ENCODE results near the gene XXYLT1. TPM values are rescaled to one million over a fixed set of nuclear protein-coding genes. Genes with fewer than 3 reads are reported as not detected.

XXYLT1 gene
- total RNA-seq, 1 experiment from 2014 or later = 53.9 TPM

DNA sequence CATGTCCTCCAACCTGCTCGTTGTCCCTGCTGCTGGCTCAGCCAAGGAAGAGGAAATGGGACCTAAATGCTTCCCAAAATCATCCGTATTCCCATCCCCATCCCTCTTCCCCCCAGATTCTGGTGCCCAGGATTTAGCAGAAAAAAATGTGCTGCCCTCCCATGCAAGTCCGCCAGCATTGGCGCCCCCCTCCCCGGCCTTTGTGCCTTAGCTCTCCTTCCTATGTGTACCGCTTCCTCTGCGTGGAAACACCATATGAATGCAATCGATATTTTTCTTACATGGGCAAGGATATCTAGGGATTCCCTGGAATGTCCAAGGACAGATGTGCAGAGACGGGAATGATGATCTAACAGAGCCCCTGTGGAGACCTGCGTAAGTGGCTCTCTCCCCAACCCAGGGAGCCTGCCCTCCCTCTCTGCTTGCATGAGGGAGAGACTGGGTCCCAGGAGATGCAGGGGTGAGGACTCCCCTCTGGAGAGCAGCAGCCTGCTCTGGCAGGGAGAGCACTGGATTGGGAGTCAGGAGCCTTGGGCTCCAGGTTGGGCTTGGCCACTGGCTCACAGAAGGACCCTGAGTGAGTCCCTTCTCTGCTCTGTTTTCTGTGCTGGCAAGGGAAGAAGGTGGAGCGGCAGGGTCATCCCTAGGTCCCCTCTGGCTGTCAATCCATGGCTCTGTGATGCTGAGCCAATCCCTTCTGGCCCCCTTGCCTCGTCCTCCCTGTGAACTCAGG lies 227.2 kb downstream of the XXYLT1 start:
- BruUV-seq (replicated peaks) = no TSS peak
- ChIA-PET CTCF (no interaction called here), POLR2A (ENCODE audit: low non-redundant PET) (no interaction called here)
- DNase-seq (ENCODE audit: low spot score) = no peak
- intact Hi-C loops (cut with micrococcal nuclease; ENCODE audit: unreplicated experiment) = no loop called here
- TF ChIP-seq, protein P1, sequence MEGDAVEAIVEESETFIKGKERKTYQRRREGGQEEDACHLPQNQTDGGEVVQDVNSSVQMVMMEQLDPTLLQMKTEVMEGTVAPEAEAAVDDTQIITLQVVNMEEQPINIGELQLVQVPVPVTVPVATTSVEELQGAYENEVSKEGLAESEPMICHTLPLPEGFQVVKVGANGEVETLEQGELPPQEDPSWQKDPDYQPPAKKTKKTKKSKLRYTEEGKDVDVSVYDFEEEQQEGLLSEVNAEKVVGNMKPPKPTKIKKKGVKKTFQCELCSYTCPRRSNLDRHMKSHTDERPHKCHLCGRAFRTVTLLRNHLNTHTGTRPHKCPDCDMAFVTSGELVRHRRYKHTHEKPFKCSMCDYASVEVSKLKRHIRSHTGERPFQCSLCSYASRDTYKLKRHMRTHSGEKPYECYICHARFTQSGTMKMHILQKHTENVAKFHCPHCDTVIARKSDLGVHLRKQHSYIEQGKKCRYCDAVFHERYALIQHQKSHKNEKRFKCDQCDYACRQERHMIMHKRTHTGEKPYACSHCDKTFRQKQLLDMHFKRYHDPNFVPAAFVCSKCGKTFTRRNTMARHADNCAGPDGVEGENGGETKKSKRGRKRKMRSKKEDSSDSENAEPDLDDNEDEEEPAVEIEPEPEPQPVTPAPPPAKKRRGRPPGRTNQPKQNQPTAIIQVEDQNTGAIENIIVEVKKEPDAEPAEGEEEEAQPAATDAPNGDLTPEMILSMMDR (conservative IDR thresholded peaks at IDR 0.05; ENCODE audit: low read depth, low read length) = no peak
- no peak for TF ChIP-seq EZH2 (IDR thresholded peaks at IDR 0.05; ENCODE audit: borderline replicate concordance, low read depth, low read length, poor library complexity, severe bottlenecking)
- no peaks in the 10 kb centered on the region for H3K36me3 ChIP-seq (ENCODE audit: insufficient read depth, low read length, poor library complexity, severe bottlenecking)
- no peaks in the 10 kb centered on the region for H3K4me1 ChIP-seq (ENCODE audit: insufficient read depth, low read length, poor library complexity, severe bottlenecking)
- H3K4me3 ChIP-seq (ENCODE audit: low read depth, low read length, poor library complexity, severe bottlenecking) = no peak overlapping the region
- no peak overlapping the region for H3K27ac ChIP-seq (ENCODE audit: low read depth, low read length, poor library complexity, severe bottlenecking)
- no peaks in the 10 kb centered on the region for H3K27me3 ChIP-seq (replicated peaks; ENCODE audit: insufficient read depth, low read depth, low read length, poor library complexity)
- no peaks in the 10 kb centered on the region for H3K9me3 ChIP-seq (ENCODE audit: low read depth, low read length, poor library complexity, severe bottlenecking)

DNA sequence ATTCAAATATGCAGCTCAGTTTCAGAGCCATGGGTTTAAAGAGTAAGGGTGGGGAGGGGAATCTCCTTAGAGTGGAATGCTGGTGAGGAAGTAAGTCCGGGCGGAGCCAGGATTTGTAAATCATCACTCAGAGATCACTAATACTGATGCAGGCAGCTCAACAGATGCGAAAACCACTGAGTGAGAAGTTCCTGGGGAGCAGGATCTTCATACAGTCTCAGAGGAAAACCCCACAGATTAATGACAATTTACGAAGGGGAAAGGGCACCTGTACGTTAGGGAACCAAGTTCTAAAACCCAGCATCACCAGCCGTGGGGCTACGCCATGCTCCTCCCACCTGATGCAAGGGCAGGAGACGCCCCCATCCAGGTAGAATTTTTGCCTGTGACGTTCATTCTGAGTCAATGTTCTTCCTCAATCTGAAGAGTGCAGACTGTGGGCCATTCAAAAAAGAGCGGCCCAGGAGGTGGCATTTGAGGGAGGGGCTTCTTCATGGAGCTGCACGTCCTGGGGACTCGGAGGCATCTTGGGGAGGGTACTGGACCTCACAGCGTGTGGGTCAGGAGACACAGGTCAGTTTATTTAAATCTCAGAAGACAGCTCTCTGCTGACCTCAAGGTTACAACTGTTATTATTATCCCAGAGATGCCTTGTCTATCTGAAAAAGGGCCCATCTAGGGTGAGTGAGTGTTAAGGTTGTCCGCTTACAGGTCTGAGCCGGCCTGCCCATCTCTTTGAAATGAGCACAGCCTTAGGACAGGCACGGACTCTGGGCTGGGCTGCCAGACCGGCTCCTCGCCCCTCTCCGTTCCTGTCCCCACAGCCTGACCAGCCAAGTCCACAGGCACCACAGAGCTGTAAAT lies 228.0 kb downstream of the XXYLT1 start:
- no peak overlapping the region for H3K27ac ChIP-seq (ENCODE audit: low read depth, low read length, poor library complexity, severe bottlenecking)
- CTCF ChIA-PET = no interaction called here
- DNase-seq (ENCODE audit: low spot score) = no peak

DNA sequence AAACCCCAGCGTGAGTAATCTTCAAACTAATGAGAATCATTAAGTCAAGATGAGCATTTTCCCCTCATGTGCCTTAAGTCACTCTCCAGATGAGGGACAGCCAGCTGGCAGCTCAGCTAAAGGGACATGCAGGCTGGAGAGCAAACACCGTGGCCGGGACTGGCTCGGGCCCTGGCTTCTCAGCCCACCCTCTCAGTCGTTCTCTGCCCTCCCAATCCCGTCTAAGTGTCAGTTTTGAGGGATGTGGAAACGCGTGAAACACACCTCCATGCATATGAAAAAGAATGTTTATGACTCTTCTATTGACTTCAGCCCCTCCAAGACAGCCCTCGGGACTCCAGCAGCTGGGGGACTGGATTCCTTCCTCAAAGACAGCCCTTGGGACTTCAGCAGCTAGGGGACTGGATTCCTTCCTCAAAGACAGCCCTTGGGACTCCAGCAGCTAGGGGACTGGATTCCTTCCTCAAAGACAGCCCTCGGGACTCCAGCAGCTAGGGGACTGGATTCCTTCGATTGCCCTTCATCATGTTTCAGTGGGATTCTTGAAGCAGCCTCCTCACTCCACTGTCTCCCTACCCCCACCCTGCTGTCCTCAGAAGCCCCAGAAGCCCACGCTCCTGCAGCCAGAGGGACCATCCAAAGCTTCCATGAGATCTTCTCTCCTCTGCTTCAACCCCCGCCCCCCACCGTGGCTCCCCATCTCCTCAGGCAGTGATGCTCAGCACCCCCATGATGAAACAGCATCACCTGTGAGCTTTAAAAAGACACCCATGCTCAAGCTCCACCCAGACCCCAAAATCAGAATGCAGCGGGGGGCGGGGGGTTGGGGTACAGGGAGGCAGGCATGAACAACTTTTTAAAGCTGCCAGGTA lies 228.9 kb downstream of the XXYLT1 start:
- H3K27ac ChIP-seq (ENCODE audit: low read depth, low read length, poor library complexity, severe bottlenecking) = no peak overlapping the region
- H3K9me3 ChIP-seq (ENCODE audit: low read depth, low read length, poor library complexity, severe bottlenecking) = no peaks in the 10 kb centered on the region
- ChIA-PET POLR2A (ENCODE audit: low non-redundant PET) (no interaction called here), CTCF (no interaction called here)
- no TSS peak for BruUV-seq (replicated peaks)
- DNase-seq (ENCODE audit: low spot score) = no peak
- intact Hi-C loops (cut with micrococcal nuclease; ENCODE audit: unreplicated experiment) = no loop called here
- no peak for TF ChIP-seq EZH2 (IDR thresholded peaks at IDR 0.05; ENCODE audit: borderline replicate concordance, low read depth, low read length, poor library complexity, severe bottlenecking)
- TF ChIP-seq, protein P1 (conservative IDR thresholded peaks at IDR 0.05; ENCODE audit: low read depth, low read length) = no peak
- no peaks in the 10 kb centered on the region for H3K36me3 ChIP-seq (ENCODE audit: insufficient read depth, low read length, poor library complexity, severe bottlenecking)
- no peaks in the 10 kb centered on the region for H3K27me3 ChIP-seq (replicated peaks; ENCODE audit: insufficient read depth, low read depth, low read length, poor library complexity)
- no peaks in the 10 kb centered on the region for H3K4me1 ChIP-seq (ENCODE audit: insufficient read depth, low read length, poor library complexity, severe bottlenecking)
- H3K4me3 ChIP-seq (ENCODE audit: low read depth, low read length, poor library complexity, severe bottlenecking) = no peak overlapping the region

More for the DNA sequence above, 228.0 kb downstream of the XXYLT1 start:
- no TSS peak for BruUV-seq (replicated peaks)
- Histone ChIP-seq H3K4me1 (ENCODE audit: insufficient read depth, low read length, poor library complexity, severe bottlenecking) (no peaks in the 10 kb centered on the region), H3K9me3 (ENCODE audit: low read depth, low read length, poor library complexity, severe bottlenecking) (no peaks in the 10 kb centered on the region), H3K36me3 (ENCODE audit: insufficient read depth, low read length, poor library complexity, severe bottlenecking) (no peaks in the 10 kb centered on the region), H3K4me3 (ENCODE audit: low read depth, low read length, poor library complexity, severe bottlenecking) (no peak overlapping the region), H3K27me3 (replicated peaks; ENCODE audit: insufficient read depth, low read depth, low read length, poor library complexity) (no peaks in the 10 kb centered on the region)
- TF ChIP-seq EZH2 (IDR thresholded peaks at IDR 0.05; ENCODE audit: borderline replicate concordance, low read depth, low read length, poor library complexity, severe bottlenecking) = no peak
- TF ChIP-seq, protein P1 (conservative IDR thresholded peaks at IDR 0.05; ENCODE audit: low read depth, low read length) = no peak
- intact Hi-C loops (cut with micrococcal nuclease; ENCODE audit: unreplicated experiment) = no loop called here
- POLR2A ChIA-PET (ENCODE audit: low non-redundant PET) = no interaction called here
